GM11168 (cell line): Measurements from ENCODE around the gene NFATC4.
"Not testable (repeated sequence)": the region's sequence is repeated elsewhere in the genome, so short reads cannot be mapped to it uniquely, and the experiment has no call there.

Experiments used
- in situ Hi-C: fragments of 300-500 bp; cut with MboI; formaldehyde crosslinking; loops from one replicate; pipeline ENCODE4 v1.12.0; 2022; ENCODE audit warnings: low sequenced_read_pairs; ENCODE audit not compliant: unreplicated experiment

NFATC4 gene

DNA sequence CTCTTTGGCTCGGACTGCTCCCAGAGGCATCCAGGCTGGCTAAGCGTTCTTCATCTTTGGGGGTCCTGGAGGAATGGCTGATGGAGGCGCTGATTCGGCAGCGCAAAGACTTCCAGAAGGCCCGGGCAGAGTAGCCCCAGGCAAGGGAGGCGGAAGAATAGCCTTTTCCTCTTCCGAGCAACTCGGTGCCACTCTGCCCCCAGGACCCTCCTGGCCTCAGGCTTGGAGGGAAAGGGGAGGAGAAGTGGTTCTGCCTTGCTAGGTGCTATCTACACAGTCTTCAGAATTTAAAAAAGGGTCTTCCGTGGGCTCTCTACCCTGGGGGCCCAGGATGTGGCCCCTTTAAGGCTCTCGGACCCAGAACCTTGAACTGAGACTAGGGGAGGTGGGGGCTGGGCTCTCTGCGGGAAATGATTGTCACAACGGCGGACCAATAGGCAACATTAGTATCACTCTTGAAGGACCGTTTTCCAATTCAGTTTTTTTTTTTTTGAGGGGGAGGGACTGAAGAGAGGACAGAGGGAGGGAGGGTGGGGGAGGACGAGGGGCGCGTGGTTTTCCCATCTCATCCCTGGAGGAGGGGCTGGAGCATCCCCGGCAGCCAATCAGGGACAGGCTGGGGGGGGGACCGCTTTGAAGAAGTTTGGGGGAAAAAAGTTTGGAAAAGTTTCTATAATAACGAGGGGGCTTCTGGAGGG lies at the start of gene NFATC4:
Gene NFATC4 (plus strand): TSS at position 671 of the 698 bp plus-strand sequence. CDS start 157 bp downstream, outside the sequence.
- in situ Hi-C loops: loop anchor here (10.0 kb wide), 1 partner anchor 67 kb away; no protein-coding TSS in a partner anchor

DNA sequence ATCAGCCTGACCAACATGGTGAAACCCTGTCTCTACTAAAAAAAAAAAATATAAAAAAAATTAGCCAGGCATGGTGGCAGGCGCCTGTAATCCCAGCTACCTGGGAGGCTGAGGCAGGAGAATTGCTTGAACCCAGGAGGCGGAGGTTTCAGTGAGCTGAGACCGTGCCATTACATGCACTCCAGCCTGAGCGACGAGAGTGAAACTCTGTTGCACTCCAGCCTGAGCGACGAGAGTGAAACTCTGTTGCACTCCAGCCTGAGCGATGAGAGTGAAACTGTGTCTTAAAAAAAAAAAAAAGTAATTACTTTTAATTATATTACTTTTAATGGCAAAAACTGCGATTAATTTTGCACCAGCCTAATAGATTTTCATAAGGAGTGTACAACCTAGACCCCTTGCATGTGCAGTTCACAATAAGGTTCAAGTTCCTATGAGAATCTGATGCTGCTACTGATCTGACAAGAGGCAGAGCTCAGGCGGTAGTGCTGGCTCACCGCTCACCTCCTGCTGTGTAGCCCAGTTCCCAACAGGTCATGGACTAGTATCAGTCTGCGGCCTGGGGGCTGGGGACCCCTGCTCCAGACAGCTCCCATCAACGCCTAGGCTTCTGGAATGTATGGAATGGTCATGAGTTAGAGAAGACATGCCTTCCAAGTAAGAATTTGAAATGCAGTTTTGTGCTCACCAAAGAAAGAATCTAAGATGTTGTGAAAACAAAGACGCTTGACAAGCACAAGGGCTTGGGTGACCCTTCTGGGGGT lies 46.6 kb upstream of the NFATC4 start:
- in situ Hi-C loops: no loop called here

DNA sequence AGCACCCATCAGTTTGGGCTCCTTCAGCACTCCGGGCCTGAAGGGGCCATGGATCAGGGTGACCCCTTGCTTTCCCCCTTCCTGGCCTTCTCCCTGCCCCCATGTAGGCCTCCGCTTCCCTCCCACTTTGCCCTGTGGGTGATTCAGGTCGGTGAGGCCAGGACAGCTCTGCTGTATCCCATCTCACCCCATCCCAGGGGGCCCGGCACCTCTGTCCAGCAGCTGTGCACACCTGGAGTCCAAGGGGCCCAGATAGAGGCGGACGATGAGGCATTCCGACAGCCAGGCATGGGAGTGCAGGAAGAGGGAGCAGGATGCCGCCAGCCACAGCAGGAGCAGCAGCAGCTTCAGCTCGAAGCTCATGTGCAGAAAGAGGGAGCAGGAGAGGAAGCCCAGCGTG lies 45.3 kb upstream of the NFATC4 start:
- in situ Hi-C loops: no loop called here

DNA sequence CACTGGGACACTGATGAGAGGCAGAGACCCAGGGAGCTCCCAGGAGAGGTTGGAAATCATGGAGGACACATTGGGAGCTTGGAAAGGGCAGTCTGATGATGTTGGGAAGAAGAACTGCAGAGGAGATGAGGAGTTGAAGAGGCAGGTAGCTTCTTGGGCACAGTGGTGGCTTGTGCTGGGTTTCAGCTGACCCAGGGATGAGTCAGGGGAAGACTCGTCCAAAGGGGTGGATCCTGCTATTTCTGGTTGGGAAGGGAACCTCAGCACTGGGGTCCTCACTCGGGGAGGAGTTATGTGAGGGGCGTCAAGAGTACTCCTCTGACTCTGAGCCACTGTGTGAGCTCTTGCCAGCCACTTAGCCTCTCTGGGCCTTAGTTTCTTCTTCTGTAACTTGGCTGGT lies 44.6 kb upstream of the NFATC4 start:
- in situ Hi-C loops: no loop called here

DNA sequence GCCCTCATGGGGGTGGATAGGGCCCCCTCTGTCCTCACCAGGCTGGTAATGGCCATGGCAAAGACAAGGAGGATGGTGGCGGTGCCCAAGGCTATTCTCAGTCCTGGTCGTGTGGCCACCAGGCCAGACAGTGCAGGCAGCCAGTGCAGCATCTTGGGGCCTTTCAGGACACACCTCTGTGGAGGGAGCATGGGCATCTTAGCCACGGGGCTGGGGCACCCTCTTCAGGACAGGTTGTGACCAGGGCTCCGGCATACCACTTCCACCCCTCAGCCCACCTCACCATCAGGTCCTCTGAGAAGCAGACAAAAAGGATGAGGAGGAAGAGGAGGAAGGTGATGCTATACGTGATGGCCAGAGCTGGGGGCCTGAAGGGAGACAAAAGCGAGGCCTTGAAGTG lies 44.0 kb upstream of the NFATC4 start:
- in situ Hi-C loops: no loop called here

DNA sequence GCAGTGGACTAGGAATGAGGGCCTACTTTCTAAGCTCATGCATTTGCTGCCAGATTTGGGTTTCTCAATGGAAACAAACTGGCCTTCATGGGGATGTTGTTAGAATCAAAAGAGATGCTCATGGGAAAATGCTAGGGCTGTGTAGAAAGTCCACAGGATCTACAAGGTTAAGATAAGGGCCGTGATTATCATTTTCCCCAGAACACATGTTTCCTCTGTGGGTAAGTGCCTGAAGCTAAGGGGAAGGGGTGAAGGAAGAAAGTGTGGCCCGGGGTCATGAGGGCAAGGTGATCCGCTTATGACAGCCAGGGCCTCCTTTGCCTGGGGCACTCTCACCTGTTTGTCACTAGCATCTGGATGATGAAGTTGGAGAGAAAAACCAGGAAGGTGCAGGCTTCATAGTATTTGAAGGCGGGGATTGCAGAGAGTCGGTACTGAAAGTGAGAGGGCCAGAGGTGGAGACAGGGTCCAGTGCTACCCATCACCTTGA lies 42.9 kb upstream of the NFATC4 start:
- in situ Hi-C loops: no loop called here

DNA sequence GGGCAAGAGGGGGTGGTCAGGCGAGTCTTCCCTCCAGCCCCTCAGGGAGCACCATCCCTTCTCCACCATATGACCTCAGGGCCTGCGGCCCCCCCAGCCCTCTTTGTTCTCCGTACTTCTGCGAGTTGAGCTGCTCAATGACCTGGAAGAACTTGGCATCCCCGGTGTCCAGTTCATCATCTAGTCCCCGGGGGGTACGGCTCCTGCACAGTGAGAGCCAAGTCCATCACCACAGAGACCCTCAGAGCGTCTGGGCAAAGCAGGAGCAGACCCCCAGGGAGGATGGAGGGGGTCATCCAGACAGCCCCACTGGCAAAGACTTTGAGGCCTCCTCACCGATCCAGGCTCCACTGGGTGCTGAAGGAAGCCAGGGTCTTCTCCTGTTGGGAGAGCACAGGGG lies 42.0 kb upstream of the NFATC4 start:
- in situ Hi-C loops: no loop called here

DNA sequence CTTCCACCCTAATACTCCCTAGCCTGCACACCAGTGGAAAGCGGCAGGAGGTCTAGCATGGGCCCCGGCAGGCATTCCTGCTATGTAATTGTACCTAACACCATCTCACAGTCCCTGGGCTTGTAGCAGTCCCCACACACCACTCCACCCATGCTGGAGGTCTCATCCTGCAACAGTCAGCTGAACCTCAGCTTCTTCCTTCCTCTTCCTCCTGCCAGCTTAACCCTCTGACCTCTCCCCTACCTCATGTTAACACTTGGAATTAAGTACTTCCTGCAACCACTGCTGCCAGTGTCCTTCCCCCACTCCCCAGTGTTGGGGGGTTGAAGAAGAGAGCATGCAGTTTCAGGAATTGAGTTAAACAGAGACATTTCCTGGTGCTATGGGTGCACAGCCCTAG lies 40.7 kb upstream of the NFATC4 start:
- in situ Hi-C loops: no loop called here

DNA sequence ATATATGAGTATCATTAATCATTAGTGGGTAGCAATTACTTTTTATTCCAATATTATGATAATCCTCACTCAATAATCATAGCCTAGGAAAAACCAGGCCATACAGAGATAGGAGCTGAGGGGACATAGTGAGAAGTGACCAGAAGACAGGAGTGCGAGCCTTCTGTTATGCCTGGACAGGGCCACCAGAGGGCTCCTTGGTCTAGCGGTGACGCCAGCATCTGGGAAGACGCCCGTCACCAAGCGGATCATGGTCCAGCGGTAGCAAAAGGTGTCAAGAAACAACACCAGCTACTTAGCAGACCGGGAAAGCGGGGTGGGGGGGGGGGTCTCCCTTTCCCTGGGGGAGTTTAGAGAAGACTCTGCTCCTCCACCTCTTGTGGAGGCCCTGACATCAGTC lies 40.1 kb upstream of the NFATC4 start:
- in situ Hi-C loops: not testable (repeated sequence)

DNA sequence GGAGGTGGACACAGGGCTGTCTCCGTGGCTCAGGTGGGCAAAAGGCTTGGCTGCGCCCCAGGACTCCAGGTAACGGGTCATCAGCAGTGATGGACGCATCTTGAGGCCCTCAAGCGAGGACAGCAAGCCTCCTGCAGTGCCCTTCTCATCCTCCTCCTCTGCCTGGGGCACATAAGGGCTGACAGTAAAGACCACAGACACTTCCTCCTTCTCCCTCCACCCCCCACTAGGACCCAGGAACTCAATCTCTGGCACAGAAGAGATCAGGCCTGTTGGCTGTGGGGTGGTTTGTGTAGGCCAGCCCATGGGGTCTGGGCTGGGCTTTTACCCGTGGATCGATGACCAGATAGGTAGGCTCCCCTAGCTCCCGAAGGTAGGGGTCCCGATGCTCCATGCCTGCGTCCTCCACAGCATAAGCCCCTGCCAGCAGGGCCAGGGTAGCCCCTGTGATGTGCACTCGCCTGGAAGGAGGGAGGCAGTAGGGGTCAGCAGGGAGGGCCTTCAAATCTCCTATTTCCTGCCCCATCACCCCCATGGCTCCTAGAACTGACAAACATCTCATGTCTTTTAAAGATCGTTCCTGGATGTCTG lies 38.8 kb upstream of the NFATC4 start:
- in situ Hi-C loops: no loop called here

DNA sequence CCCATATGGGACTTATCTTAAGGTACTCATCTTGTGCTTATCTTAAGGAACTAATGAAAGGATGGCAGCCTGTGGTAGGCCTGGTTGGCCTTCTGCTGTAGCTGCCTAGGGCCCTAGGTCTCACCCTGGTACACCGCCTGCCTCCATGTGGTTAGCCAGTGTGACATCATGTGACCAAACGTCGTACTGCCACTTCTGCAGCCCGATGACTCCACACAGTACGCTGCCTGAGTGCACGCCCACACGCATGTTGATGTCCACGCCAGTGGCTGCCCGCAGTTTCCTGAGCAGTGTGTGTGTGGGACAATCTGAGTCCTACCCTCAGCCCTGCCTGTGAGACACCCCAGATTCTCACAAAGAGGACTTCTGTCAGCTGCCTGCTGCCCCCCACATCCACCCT lies 38.2 kb upstream of the NFATC4 start:
- in situ Hi-C loops: loop anchor here (5.0 kb wide), 1 partner anchor 108 kb away; no protein-coding TSS in a partner anchor

DNA sequence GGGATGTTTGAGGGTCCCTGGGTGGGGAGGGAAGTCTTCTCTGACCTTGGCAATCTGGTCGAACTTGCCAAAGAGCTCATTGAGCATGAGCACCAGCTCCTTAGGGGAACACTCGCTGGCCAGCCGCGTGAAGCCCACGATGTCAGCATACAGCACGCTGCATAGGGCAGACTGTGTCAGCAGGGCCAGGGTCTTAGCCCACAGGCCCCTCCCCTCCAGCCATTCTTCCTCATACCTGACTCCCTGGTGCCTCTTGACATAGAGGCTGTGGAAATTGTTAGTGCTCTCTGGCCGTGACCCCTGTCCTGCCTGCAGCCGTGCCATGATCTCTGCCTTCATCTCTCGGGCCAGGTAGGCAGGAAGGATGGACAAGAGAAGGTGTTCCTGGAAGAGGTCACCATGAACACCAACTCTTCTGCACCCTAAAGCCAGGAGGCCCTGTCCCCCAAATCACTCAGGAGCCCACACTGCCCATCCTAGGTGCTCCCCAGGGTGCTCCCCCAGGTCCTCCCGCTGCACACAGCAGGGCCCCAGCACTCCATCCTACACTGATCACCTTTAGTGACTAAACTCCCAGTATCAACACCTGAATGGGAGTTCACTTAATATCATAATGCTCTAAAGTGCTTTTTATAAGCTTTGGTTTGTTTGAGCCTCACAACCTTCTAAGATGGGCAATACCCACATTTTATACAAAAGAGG lies 36.9 kb upstream of the NFATC4 start:
- in situ Hi-C loops: loop anchor here (5.0 kb wide), 1 partner anchor 106 kb away; no protein-coding TSS in a partner anchor

DNA sequence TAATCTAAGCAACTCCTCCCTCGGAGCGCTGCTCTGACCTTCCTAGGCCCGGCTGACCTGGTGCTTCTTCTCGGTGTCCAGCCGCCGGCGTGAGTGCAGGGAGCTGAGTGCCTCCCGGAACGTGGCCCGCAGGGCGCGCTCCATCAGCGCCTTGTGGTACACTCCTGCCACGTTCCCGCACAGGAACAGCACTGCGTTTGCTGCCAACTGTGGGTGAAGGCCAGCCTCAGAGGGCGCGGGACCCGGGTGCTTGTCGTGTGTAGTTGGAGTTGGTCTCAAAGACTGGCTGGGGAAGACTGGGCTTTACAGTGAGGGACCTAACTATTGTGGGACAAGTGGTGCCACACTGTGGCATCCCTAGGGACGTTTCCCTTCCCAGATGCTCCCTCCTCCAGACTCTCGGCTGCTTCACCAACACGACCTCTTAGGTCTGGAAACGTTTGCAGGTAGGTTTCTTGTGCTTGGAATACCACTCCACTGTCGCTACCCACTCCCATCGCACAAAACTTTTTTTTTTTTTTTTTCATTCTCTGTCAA lies 36.2 kb upstream of the NFATC4 start:
- in situ Hi-C loops: loop anchor here (5.0 kb wide), 1 partner anchor 106 kb away; no protein-coding TSS in a partner anchor

DNA sequence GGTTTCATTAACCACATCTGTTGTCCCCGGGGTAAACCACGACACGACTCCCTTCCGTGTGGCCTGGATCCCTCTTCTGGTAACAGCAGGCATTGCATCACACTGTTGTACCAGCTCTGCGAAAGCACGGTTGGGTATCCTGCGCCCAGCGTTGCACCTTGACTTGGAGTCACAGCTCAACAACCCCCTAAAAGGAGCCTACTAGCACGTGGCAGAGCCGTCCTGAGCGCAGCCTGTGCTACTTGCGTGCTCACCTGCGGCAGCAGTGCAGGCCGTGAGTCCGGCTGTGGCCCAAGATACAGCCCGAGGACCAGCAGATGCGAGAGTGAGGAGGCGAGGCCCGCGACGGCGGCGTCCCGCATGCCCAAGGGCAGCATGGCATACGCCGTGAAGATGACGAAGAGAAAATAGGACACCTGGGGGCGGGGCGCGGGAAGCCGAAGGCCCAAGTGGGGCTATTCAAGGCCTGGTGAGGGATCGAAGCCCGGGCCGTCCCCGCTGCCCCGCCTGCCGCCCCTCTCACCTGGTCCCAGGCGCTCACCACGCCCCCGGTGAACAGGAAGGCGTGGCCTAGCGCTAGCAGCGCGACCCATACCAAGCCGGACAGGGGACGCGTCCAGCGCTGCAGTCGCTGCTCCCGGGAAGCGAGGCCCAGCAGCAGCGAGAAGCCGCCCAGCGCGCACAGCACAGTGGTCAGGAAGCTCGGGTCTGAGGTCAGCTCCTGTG lies 35.6 kb upstream of the NFATC4 start:
- in situ Hi-C loops: loop anchor here (5.0 kb wide), 1 partner anchor 105 kb away; no protein-coding TSS in a partner anchor

DNA sequence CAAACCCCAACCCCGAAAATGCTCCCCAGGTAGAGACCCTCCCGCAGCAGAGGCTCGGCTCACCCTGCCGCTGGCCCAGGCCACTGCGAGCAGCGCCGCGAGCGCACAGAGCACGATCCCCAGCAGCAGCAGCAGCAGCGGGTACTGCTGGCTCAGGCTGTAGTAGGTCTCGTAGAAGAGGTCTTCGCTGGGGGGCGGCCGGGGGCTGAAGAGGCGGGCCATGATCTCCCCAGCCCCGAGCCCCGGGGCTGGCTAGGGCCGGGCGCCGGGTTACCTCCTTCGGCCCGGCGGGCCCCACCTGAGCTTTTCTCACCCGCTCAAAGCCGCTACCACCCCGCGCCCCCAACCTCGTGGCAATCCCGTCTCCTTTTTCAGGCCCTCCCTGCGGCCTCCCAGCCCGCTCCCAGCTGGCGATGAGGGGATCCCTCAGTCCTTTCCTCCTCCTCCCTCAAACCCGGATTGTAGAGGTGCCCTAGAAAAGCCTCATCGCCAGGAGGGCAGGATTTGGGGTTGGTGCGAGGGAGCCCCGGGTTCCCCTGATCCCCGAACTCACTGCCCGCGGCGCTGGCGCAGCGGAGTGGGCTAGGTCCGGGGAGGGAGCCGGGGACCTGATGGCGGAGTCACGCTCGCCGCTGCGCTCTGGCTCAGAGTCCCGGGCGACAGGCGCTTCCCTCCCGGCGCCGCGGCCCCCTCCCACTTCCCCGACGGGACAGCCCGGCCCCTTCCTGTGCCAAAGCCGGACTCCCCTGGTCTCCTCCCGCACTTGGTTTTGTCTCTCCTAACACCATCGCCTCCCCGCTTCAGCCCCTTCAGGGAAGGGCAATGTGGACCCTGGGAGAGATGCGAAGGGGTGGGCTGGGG lies 33.3 kb upstream of the NFATC4 start, which contains the start of gene ADCY4:
Gene ADCY4 (minus strand): TSS at position 641 of the 861 bp plus-strand sequence. CDS start 419 bp downstream, at position 222.
- in situ Hi-C loops: loop anchor here (5.0 kb wide), 1 partner anchor 103 kb away; no protein-coding TSS in a partner anchor

DNA sequence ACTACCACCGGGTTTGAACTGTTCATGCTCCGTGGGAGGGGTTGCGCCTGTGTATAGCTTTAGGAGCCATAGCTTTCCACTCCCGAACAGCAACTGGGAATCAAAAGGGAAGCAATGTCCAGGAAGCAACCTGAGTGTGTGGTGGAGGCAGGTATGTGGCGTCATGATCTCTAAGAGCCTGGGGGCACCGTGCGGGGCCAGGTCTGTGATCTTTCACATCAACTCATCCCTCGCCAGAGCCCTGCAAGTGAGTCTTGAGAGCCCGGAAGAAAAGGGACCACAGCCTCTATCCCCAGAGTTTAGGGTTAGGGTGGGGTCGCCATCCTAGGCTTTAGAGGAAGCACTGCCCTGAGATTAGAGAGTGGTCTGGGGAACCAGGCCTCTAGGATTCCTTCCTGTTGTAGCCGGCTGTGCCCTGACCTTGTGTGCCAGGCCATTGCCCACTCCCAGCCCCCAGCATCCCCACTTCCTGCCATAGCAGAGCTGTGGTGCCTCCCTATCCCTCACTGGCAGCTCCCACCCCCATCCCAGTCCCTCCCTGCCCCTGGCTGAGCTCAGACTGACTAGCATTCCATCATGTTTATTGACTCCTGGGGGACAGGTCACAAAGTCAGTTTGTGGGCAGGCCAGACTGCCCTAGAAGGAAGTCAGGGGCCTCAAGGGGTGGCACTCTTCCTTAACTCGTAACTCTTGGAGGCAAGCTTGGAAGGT lies 32.4 kb upstream of the NFATC4 start:
- in situ Hi-C loops: no loop called here

DNA sequence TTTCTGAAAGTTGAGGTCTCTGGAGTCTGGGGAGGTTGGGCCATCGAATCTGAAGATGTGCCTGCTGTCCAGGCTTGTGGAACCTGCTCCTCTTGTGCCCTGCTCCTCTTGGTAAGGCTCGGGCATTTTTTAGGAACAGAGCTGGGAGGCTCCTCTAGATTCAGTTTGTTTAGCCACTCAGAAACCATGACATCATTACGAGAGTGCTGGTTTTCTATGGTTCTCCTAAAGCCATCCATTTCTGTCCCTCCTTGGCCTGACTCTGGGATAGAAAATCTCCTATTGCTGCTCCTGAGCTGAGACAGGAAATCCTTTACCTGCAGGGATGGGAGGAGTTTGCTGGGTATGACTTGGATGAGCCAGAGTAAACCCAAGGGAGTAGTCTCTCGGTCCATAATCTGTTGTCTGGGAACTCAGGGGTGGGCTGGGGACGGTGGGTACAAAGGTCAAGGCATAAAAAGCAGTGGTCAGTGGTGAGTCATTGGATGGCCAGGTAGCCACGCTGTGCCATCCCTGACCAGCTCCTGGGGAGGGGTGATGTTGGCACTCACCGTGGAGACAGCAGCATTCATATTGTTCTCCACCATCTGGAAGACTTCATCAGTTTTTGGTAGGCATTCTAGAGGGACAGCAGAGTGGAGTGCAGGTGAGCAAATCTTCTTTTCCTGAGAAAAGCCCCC lies 30.7 kb upstream of the NFATC4 start:
- in situ Hi-C loops: no loop called here
